ENCODE data around the gene DVL1. TPM values are rescaled to one million over a fixed set of nuclear protein-coding genes. Genes with fewer than 3 reads are reported as not detected.

The DVL1 gene
- total and polyA plus RNA-seq, 2 of the 13 experiments (the other 11 are each of a cell fraction or from before 2014, with no cell fraction given): 30.8 to 60.4 TPM

DNA sequence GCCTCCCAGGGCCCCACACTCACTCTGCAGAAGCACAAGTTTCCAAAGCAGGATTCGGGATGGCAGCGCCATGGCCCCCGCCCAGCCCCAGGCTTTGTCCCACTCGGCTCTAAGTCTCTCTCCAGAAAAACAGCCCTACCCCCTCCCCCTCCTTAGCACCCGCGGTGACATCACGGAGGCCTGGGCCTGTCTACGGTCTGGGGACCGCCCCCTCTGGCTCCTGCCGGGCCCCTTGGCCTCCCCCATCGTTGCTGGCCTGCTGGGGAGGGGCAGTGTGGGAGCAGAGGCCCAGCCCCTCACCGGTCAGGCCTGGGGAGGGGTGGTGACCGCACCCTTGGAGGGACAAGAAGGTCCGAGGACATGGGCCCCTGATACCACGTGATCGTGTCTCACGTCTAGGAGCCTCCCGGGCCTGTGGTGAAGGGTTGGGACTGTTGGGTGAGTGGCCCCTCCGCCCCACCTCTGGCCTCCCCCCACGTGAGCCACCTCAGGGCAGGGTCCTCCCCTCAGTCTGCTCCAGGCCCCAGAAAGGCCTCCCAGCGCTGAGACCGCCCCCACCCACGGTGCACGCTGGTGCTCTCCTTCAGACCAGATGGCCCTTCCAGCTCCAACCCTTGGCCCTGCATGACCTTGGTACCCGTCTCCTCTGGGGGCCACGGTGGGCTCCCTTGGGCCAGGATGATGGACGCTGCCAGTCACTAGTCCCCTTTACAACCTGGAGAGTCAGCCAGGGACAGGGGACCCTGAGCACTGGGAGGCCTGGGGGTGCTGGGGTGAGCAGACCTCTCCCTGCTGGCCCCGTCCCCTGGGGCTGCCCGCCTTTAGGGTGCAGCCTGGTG, 9.4 kb upstream of the DVL1 start, which contains the start of gene MXRA8 (continued):
- no peak for TF ChIP-seq SETDB1 (CRISPR knock-in tag; IDR thresholded peaks at IDR 0.05; ENCODE audit: borderline replicate concordance)
- TF ChIP-seq ZFYVE20 (CRISPR knock-in tag; IDR thresholded peaks at IDR 0.05; ENCODE audit: borderline replicate concordance, low read depth): no peak
- TF ChIP-seq, protein P1, sequence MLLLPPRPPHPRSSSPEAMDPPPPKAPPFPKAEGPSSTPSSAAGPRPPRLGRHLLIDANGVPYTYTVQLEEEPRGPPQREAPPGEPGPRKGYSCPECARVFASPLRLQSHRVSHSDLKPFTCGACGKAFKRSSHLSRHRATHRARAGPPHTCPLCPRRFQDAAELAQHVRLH (CRISPR knock-in tag; IDR thresholded peaks at IDR 0.05; ENCODE audit: borderline replicate concordance, low read depth): no peak
- no peak for TF ChIP-seq PAF1 (CRISPR knock-in tag; IDR thresholded peaks at IDR 0.05)
- no peak for TF ChIP-seq ZNF562 (CRISPR knock-in tag; IDR thresholded peaks at IDR 0.05; ENCODE audit: borderline replicate concordance)
- no peak for TF ChIP-seq ZFP1 (CRISPR knock-in tag; IDR thresholded peaks at IDR 0.05)
- TF ChIP-seq DR1 (CRISPR knock-in tag; IDR thresholded peaks at IDR 0.05): no peak
- peak; percentile 85 for TF ChIP-seq PHF21A (CRISPR knock-in tag; IDR thresholded peaks at IDR 0.05)
- peak; percentile 76 for TF ChIP-seq SAP130 (CRISPR knock-in tag; IDR thresholded peaks at IDR 0.05; ENCODE audit: low read depth)
- no peak for TF ChIP-seq NFIB (CRISPR knock-in tag; IDR thresholded peaks at IDR 0.05; ENCODE audit: borderline replicate concordance)
- TF ChIP-seq ZNF543 (CRISPR knock-in tag; IDR thresholded peaks at IDR 0.05): peak; percentile 73
- no peak for TF ChIP-seq ZNF839 (CRISPR knock-in tag; IDR thresholded peaks at IDR 0.05; ENCODE audit: borderline replicate concordance)
- TF ChIP-seq PHF8 (CRISPR knock-in tag; IDR thresholded peaks at IDR 0.05): no peak; the same call in 1 of the 2 replicates
- TF ChIP-seq ZNF703 (CRISPR knock-in tag; IDR thresholded peaks at IDR 0.05; ENCODE audit: borderline replicate concordance): no peak
- TF ChIP-seq ZNF234 (CRISPR knock-in tag; conservative IDR thresholded peaks at IDR 0.05): no peak
- TF ChIP-seq MBD4 (IDR thresholded peaks at IDR 0.05; ENCODE audit: borderline replicate concordance, low read length): no peak
- TF ChIP-seq TOE1 (CRISPR knock-in tag; IDR thresholded peaks at IDR 0.05): no peak
- no peak for TF ChIP-seq ZNF33B (CRISPR knock-in tag; IDR thresholded peaks at IDR 0.05)
- no peak for TF ChIP-seq ZNF75D (CRISPR knock-in tag; IDR thresholded peaks at IDR 0.05; ENCODE audit: borderline replicate concordance)
- TF ChIP-seq ZSCAN29 (CRISPR knock-in tag; conservative IDR thresholded peaks at IDR 0.05): no peak
- TF ChIP-seq, protein P2, sequence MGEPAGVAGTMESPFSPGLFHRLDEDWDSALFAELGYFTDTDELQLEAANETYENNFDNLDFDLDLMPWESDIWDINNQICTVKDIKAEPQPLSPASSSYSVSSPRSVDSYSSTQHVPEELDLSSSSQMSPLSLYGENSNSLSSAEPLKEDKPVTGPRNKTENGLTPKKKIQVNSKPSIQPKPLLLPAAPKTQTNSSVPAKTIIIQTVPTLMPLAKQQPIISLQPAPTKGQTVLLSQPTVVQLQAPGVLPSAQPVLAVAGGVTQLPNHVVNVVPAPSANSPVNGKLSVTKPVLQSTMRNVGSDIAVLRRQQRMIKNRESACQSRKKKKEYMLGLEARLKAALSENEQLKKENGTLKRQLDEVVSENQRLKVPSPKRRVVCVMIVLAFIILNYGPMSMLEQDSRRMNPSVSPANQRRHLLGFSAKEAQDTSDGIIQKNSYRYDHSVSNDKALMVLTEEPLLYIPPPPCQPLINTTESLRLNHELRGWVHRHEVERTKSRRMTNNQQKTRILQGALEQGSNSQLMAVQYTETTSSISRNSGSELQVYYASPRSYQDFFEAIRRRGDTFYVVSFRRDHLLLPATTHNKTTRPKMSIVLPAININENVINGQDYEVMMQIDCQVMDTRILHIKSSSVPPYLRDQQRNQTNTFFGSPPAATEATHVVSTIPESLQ (CRISPR knock-in tag; conservative IDR thresholded peaks at IDR 0.05): no peak
- no peak for TF ChIP-seq CAMTA2 (CRISPR knock-in tag; IDR thresholded peaks at IDR 0.05; ENCODE audit: borderline replicate concordance)
- TF ChIP-seq MATR3 (CRISPR knock-in tag; IDR thresholded peaks at IDR 0.05): no peak
- no peak; the same call in none of the 2 replicates for TF ChIP-seq TGIF2 (CRISPR knock-in tag; IDR thresholded peaks at IDR 0.05)
- peak; percentile 84 for TF ChIP-seq YEATS2 (CRISPR knock-in tag; IDR thresholded peaks at IDR 0.05; ENCODE audit: borderline replicate concordance)
- peak; percentile 81 for TF ChIP-seq ZBTB7B (CRISPR knock-in tag; IDR thresholded peaks at IDR 0.05)
- no peak for TF ChIP-seq ZFP36 (IDR thresholded peaks at IDR 0.05; ENCODE audit: borderline replicate concordance, low read depth, low read length, partially characterized antibody)
- TF ChIP-seq ZNF549 (CRISPR knock-in tag; IDR thresholded peaks at IDR 0.05): no peak
- TF ChIP-seq SRF (IDR thresholded peaks at IDR 0.05; ENCODE audit: low read depth, low read length): no peak
- TF ChIP-seq ZNF235 (CRISPR knock-in tag; IDR thresholded peaks at IDR 0.05; ENCODE audit: borderline replicate concordance): no peak
- TF ChIP-seq ZNF335 (CRISPR knock-in tag; IDR thresholded peaks at IDR 0.05): no peak

Measured in HepG2 (cell line).